ENCODE data around the gene HLA-DMB.

The HLA-DMB gene

GRCh38 chr6:32940656-32941213 is at the start of gene HLA-DMB:
Gene HLA-DMB, minus strand, starts transcription at chr6:32941028. Its CDS starts 221 bp downstream, at chr6:32940807.
- ATAC-seq: peak; percentile 78
- peaks cover 59% of the 10 kb centered on the region for H3K4me1 Mint-ChIP-seq
- no peaks in the 10 kb centered on the region for H3K27me3 Mint-ChIP-seq
- peaks cover 3% of the 10 kb centered on the region for H3K36me3 Mint-ChIP-seq (ENCODE audit: low read depth)
- H3K4me3 Mint-ChIP-seq: peak within 1 kb of the TSS; percentile 83
- DNase-seq: peak; percentile 34
- peak within 1 kb of the TSS; percentile 88 for H3K27ac Mint-ChIP-seq
- H3K9me3 Mint-ChIP-seq: no peaks in the 10 kb centered on the region

DNA sequence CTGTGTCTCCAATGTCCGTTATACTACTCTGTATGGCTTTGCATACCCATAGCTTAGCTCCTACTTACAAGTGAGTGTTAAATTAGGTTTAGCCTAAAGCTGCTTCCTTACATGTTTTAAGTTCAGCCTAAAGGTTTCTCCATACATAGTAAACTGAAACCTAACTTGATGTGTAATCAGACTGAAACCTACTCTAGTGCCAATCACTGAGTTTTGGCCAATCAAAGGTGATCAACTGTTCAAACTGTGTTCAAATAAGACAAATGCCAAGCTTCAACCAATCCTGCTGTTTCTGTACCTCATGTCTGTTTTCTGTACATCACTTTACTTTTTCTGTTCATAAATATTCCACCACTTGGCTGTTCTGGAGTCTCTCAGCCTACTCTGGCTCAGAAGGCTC is 48.5 kb upstream of the HLA-DMB start:
- no peak overlapping the region for H3K4me3 Mint-ChIP-seq
- no peak overlapping the region for H3K27ac Mint-ChIP-seq
- H3K9me3 Mint-ChIP-seq: no peaks in the 10 kb centered on the region
- no peaks in the 10 kb centered on the region for H3K36me3 Mint-ChIP-seq (ENCODE audit: low read depth)
- peaks cover 2% of the 10 kb centered on the region for H3K27me3 Mint-ChIP-seq
- peaks cover 15% of the 10 kb centered on the region for H3K4me1 Mint-ChIP-seq
- ATAC-seq (peak; percentile 40), DNase-seq (no peak)

DNA sequence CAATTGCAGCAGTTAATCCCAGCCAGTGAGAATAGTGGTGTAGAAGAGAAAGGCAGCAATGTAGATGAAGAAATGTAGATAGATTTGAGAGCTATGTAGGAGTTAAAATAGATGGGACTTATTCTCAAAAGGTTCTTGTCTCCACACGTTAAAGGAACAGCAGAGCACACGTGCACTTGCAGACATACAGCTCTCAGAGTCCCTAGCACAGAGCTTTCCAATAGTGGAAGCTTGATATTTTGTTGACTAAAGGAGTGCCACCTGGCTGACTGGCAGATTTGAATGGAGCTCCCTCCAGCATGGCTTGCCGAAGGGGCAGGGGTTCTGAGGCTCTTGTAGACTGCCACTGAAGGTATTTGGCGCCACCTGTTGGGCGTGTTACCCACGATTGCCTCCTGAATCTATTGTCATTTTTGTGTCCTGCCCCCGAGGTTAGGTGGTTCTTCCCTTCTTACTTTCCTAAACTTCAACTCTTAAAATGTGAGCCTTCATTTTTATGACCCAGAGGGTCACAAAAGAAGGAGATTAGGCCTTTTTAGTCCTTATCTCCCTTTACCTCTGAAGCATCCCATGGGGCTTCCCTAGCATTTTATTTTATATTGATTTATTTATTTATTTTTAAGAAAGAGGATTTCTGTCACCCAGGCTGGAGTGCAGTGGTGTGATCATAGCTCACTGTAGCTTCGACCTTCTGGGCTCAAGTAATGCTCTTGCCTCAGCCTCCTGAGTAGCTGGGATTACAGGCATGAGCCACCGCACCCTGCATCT is 44.0 kb upstream of the HLA-DMB start:
- Mint-ChIP-seq H3K27ac (peak overlapping the region; percentile 66), H3K9me3 (no peaks in the 10 kb centered on the region), H3K36me3 (ENCODE audit: low read depth) (peaks cover 22% of the 10 kb centered on the region), H3K4me3 (no peak overlapping the region), H3K4me1 (peaks cover 34% of the 10 kb centered on the region), H3K27me3 (no peaks in the 10 kb centered on the region)
- DNase-seq (peak; percentile 91), ATAC-seq (peak; percentile 87)

GRCh38 chr6:32983964-32984621 is 43.3 kb upstream of the HLA-DMB start:
- no peaks in the 10 kb centered on the region for H3K9me3 Mint-ChIP-seq
- no peak overlapping the region for H3K4me3 Mint-ChIP-seq
- peak; percentile 25 for ATAC-seq
- no peak for DNase-seq
- H3K27ac Mint-ChIP-seq: peak overlapping the region; percentile 66
- H3K4me1 Mint-ChIP-seq: peaks cover 33% of the 10 kb centered on the region
- H3K36me3 Mint-ChIP-seq (ENCODE audit: low read depth): peaks cover 29% of the 10 kb centered on the region
- H3K27me3 Mint-ChIP-seq: no peaks in the 10 kb centered on the region

- H3K27ac Mint-ChIP-seq: peak overlapping the region; percentile 37
- no peak for ATAC-seq
Observed at GRCh38 chr6:32983493-32983848, 42.6 kb upstream of the HLA-DMB start.

GRCh38 chr6:32982702-32983492 is 42.1 kb upstream of the HLA-DMB start:
- no peaks in the 10 kb centered on the region for H3K9me3 Mint-ChIP-seq
- no peak for ATAC-seq
- peaks cover 41% of the 10 kb centered on the region for H3K36me3 Mint-ChIP-seq (ENCODE audit: low read depth)
- H3K27ac Mint-ChIP-seq: peak overlapping the region; percentile 40
- H3K4me3 Mint-ChIP-seq: no peak overlapping the region
- H3K27me3 Mint-ChIP-seq: no peaks in the 10 kb centered on the region
- peaks cover 39% of the 10 kb centered on the region for H3K4me1 Mint-ChIP-seq
- no peak for DNase-seq

More at GRCh38 chr6:32983493-32983848, 42.6 kb upstream of the HLA-DMB start:
- no peak overlapping the region for H3K4me3 Mint-ChIP-seq
- DNase-seq: no peak
- peaks cover 37% of the 10 kb centered on the region for H3K4me1 Mint-ChIP-seq
- no peaks in the 10 kb centered on the region for H3K9me3 Mint-ChIP-seq
- H3K36me3 Mint-ChIP-seq (ENCODE audit: low read depth): peaks cover 35% of the 10 kb centered on the region
- H3K27me3 Mint-ChIP-seq: no peaks in the 10 kb centered on the region

GRCh38 chr6:32982084-32982701 is 41.4 kb upstream of the HLA-DMB start:
- H3K27ac Mint-ChIP-seq: peak overlapping the region; percentile 40
- peaks cover 48% of the 10 kb centered on the region for H3K36me3 Mint-ChIP-seq (ENCODE audit: low read depth)
- ATAC-seq: no peak

GRCh38 chr6:32980488-32981038 is 39.7 kb upstream of the HLA-DMB start:
- peak overlapping the region; percentile 54 for H3K27ac Mint-ChIP-seq
- no peaks in the 10 kb centered on the region for H3K27me3 Mint-ChIP-seq
- no peak overlapping the region for H3K4me3 Mint-ChIP-seq
- H3K36me3 Mint-ChIP-seq (ENCODE audit: low read depth): peaks cover 64% of the 10 kb centered on the region
- ATAC-seq (no peak), DNase-seq (no peak)
- no peaks in the 10 kb centered on the region for H3K9me3 Mint-ChIP-seq
- peaks cover 62% of the 10 kb centered on the region for H3K4me1 Mint-ChIP-seq

More at GRCh38 chr6:32982084-32982701, 41.4 kb upstream of the HLA-DMB start:
- H3K4me1 Mint-ChIP-seq: peaks cover 46% of the 10 kb centered on the region
- DNase-seq: no peak
- H3K27me3 Mint-ChIP-seq: no peaks in the 10 kb centered on the region
- no peaks in the 10 kb centered on the region for H3K9me3 Mint-ChIP-seq
- H3K4me3 Mint-ChIP-seq: no peak overlapping the region

GRCh38 chr6:32979720-32980487 is 39.1 kb upstream of the HLA-DMB start:
- peak overlapping the region; percentile 41 for H3K27ac Mint-ChIP-seq
- ATAC-seq (no peak), DNase-seq (no peak)
- H3K9me3 Mint-ChIP-seq: no peaks in the 10 kb centered on the region
- H3K36me3 Mint-ChIP-seq (ENCODE audit: low read depth): peaks cover 71% of the 10 kb centered on the region
- peaks cover 66% of the 10 kb centered on the region for H3K4me1 Mint-ChIP-seq
- no peak overlapping the region for H3K4me3 Mint-ChIP-seq
- no peaks in the 10 kb centered on the region for H3K27me3 Mint-ChIP-seq

DNA sequence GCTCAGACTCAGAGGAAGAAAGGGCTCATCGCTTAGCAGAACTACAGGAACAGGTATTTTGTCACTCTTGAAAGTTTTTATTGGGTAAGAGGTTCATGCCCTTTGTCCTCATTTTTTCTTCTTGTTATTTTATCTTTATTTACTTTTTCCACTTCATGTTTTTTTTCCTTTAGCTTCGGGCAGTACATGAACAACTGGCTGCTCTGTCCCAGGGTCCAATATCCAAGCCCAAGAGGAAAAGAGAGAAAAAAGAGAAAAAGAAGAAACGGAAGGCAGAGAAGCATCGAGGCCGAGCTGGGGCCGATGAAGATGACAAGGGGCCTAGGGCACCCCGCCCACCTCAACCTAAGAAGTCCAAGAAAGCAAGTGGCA is 37.1 kb upstream of the HLA-DMB start:
- Mint-ChIP-seq H3K27ac (peak overlapping the region; percentile 76), H3K4me1 (peaks cover 55% of the 10 kb centered on the region), H3K4me3 (peak overlapping the region; percentile 53), H3K36me3 (ENCODE audit: low read depth) (peaks cover 91% of the 10 kb centered on the region), H3K27me3 (no peaks in the 10 kb centered on the region), H3K9me3 (no peaks in the 10 kb centered on the region)
- ATAC-seq: no peak
- no peak for DNase-seq

GRCh38 chr6:32977272-32977952 is 36.6 kb upstream of the HLA-DMB start:
- H3K36me3 Mint-ChIP-seq (ENCODE audit: low read depth): peaks cover 96% of the 10 kb centered on the region
- no peaks in the 10 kb centered on the region for H3K9me3 Mint-ChIP-seq
- DNase-seq (no peak), ATAC-seq (no peak)
- peak overlapping the region; percentile 53 for H3K4me3 Mint-ChIP-seq
- peaks cover 55% of the 10 kb centered on the region for H3K4me1 Mint-ChIP-seq
- H3K27me3 Mint-ChIP-seq: no peaks in the 10 kb centered on the region
- H3K27ac Mint-ChIP-seq: peak overlapping the region; percentile 76

- H3K27me3 Mint-ChIP-seq: no peaks in the 10 kb centered on the region
- no peaks in the 10 kb centered on the region for H3K9me3 Mint-ChIP-seq
- H3K4me1 Mint-ChIP-seq: peaks cover 55% of the 10 kb centered on the region
Observed at GRCh38 chr6:32976334-32977069, 35.7 kb upstream of the HLA-DMB start.

More at GRCh38 chr6:32976334-32977069, 35.7 kb upstream of the HLA-DMB start:
- no peak for ATAC-seq
- Mint-ChIP-seq H3K36me3 (ENCODE audit: low read depth) (peaks cover 99% of the 10 kb centered on the region), H3K27ac (peak overlapping the region; percentile 98), H3K4me3 (peak overlapping the region; percentile 97)
- DNase-seq: no peak
